HEK293T (cell line): ENCODE measurements around the gene METTL21A.

Source experiments
- BHLHE40 ChIP-seq: fragments of 450-650 bp; IDR thresholded peaks from 2 replicates; pipeline ENCODE4 v1.6.1; 2016; ENCODE audit warnings: mild to moderate bottlenecking, moderate library complexity, borderline replicate concordance
- ELF4 ChIP-seq: fragments of 450-650 bp; IDR thresholded peaks from 2 replicates; pipeline ENCODE4 v1.6.1; 2017; ENCODE audit warnings: antibody characterized with exemption
- FOXA1 ChIP-seq: fragments of 450-650 bp; IDR thresholded peaks from 2 replicates; pipeline ENCODE4 v1.6.1; 2016; ENCODE audit warnings: mild to moderate bottlenecking
- FOXM1 ChIP-seq: fragments of 450-650 bp; IDR thresholded peaks from 2 replicates; pipeline ENCODE4 v1.6.1; 2017; ENCODE audit warnings: mild to moderate bottlenecking, borderline replicate concordance
- HDGF ChIP-seq: fragments of 450-650 bp; IDR thresholded peaks from 2 replicates; pipeline ENCODE4 v1.6.1; 2017; ENCODE audit warnings: antibody characterized with exemption, borderline replicate concordance
- SP1 ChIP-seq: fragments of 450-650 bp; IDR thresholded peaks from 2 replicates; pipeline ENCODE4 v1.6.1; 2017
- SUZ12 ChIP-seq: fragments of 450-650 bp; IDR thresholded peaks from 2 replicates; pipeline ENCODE4 v1.6.1; 2016; ENCODE audit warnings: mild to moderate bottlenecking
- TARDBP ChIP-seq: fragments of 450-650 bp; IDR thresholded peaks from 2 replicates; pipeline ENCODE4 v1.6.1; 2016
- ZNF384 ChIP-seq: fragments of 450-650 bp; IDR thresholded peaks from 2 replicates; pipeline ENCODE4 v1.6.1; 2016

DNA sequence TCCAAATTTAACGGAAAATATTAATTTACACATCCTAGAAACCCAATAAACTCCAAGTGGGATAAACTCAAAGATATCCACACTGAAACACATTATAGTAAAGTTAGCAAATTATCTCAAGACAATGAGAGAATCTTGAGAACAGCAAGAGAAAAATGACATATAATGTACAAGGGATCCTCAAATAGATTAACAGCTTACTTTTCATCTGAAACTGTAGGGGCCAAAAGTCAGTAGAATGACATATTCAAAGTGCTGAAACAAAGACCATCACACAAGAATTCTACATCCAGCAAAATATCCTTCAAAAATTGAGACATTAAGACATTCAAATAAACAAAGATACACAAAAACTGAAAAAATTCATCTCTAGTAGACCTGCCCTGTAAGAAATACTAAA, 18.7 kb upstream of the METTL21A start:
- TF ChIP-seq BHLHE40 (no peak), ELF4 (no peak), SUZ12 (no peak), TARDBP (no peak), ZNF384 (no peak), HDGF (no peak), FOXA1 (no peak), FOXM1 (no peak), SP1 (no peak)
